HG03108 (cell line): ENCODE measurements around the gene ELP1.
"Not testable (repeated sequence)": the region's sequence is repeated elsewhere in the genome, so short reads cannot be mapped to it uniquely, and the experiment has no call there.

Experiments used
- ATAC-seq: cut with Tn5 transposase; IDR thresholded peaks from one replicate; pipeline ENCODE4 v1.9.1; 2021; ENCODE audit warnings: moderate library complexity; ENCODE audit not compliant: unreplicated experiment

The ELP1 gene

DNA sequence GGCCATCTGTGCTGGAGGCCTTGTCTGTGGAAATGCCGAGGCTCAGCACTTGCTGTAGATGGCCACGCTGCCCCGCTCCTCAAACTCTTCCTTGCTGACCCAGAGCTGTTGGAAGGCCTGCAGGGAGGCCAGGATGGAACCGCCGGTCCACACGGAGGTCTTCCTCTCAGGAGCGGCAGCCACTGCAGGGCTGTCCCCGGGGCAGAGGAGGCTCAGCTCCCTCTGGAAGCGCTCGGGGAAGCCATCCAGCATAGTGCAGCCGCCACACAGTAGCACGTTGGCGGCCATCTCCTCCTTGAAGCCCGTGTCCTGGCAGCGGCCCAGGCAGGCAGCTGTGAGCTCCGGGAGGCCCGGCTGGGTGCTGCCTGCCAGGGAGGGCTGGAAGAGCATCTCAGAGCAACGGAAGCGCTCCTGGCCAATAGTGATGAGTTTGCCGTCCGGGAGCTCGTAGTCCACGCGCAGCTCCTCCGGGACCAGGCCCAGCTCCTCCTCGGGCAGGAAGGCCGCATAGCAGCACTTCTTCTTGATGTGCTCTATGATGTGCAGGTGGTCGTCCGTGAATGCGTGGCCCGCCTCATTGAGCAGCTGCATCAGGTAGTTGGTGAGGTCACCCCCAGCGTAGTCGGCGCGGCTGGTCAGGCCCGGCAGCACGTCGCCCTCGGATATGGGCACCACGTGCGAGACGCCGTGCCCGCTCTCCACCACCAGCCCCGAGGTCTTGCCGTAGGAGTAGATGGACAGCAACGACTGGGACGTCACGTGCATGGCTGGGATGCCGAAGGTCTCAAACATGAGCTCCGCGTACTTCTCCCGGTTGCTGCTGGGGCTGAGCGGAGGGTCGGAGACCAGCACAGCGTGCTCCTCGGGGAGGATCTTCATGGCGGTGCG lies 79.0 kb downstream of the ELP1 start:
- ATAC-seq, result no peak

DNA sequence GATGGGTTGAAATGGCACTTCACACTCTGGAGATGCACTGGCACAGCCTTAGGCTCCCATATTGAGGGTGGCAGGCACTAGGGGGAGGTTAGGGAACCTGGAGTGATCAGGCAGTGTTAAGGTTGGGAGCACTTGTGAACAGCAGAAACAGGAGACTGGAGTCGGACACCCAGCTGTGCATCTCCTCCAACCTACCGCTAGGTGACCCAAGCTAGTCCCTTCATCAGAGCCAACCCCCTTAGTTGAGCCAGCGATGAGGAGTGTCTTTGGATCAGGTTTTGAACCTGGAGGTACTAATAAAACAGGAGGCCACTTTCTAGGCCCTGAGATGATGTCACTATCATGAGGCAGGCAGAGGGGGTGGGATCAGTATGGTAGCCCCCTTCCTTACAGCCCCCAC lies 79.8 kb downstream of the ELP1 start:
- no peak for ATAC-seq

- ATAC-seq, result no peak
These were observed 81.8 kb downstream of the ELP1 start for GRCh38 chr9:108852079-108852478.

- no peak for ATAC-seq
These were observed 82.8 kb downstream of the ELP1 start for GRCh38 chr9:108851138-108851537.

GRCh38 chr9:108850293-108850897 lies 83.5 kb downstream of the ELP1 start:
- ATAC-seq, result no peak

GRCh38 chr9:108848296-108848695 lies 85.6 kb downstream of the ELP1 start:
- not testable (repeated sequence) for ATAC-seq

DNA sequence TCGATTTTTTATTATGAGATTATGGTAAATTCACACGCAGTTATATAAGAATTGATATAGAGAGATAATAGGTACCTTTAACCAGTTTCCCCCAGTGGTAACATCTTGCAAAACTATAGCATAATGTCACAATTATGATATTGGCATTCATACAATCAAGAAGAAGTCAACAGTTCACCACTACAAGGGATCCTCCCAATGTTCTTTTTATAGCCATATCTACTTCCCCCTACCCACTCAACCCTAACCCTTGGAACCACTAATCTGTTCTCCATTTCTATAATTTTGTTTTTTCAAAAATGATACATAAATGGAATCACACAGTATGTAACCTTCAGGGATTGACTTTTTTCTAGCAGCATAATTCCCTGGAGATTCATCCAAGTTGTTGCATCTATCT lies 88.0 kb downstream of the ELP1 start:
- no peak for ATAC-seq

- ATAC-seq, result no peak
These were observed 88.4 kb downstream of the ELP1 start for GRCh38 chr9:108845507-108845906.

DNA sequence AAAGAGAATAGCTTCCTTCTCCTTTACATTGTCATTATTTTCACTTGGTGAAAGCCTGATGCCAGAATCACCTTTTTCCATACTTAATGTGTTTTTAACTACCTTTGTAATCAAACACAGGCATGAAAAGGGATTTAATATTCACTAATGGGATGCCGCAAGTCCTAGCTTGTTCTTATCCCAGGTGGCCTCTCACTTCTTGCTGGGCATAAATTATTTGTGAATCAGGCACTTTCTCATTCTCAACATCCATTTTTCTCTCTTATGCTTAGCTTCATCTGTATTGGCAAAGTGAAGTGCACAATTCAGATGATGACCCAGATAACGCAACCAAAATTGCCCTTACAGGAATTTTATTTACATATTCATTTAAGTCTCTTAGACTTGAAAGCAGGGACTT lies 89.1 kb downstream of the ELP1 start:
- ATAC-seq, result no peak

DNA sequence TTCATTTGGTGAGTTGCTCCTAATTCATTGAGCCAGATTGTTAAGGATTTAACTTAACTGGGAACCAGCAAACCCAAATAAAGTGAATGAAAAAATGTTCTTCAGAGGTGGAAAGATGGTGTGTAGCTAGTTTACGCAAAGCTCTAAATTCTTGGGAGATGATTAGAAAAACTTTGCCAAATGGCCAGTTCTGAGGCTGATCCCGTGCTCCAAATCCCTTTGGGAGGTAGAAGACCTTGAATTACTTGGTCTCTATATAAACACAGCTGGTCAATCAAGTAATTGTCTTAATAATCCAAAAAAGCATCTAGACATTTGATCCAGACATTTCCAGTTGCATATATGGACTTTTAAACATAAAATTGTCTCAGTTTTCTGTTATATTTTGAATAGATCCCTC lies 89.5 kb downstream of the ELP1 start:
- no peak for ATAC-seq

DNA sequence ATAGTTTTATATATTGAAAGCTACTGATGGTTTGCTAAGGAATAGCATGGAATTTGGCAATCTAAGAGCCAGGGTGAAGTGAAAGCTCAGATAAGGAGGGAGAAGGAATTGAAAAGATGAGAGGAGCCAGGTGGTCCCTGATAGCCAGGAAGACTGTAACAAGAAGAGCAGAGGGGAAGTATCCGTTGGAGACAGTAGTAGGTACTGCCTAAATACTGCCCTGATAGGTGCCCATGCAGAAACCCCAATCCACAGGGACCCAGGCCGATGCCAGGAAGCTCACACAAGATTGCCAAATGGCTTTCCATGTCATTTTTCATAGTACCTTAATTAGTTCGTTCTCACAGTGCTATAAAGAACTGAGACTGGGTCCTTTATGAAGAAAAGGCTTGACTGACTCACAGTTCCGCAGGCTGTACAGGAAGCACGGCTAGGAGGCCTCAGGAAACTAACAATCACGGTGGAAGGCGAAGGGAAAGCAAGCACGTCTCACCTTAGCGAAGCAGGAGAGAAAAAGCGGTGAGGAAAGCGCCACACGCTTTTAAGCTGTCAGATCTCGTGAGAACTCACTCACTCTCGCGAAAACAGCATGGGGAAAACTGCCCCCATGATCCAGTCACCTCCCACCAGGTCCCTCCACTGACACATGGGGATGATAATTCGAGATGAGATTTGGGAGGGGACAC lies 91.2 kb downstream of the ELP1 start:
- no peak for ATAC-seq

DNA sequence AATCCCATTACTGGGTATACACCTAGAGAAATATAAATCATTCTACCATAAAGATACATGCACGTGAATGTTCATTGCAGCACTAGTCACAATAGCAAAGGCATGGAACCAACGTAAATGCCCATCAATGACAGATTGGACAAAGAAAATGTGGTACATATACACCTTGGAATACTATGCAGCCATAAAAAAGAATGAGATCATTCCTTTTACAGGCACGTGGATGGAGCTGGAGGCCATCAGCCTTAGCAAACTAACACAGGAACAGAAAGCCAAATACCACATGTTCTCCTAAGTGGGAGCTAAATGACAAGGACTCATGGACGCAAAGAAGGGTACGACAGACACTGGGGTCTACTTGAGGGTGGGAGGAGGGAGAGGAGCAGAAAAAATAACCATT lies 94.4 kb downstream of the ELP1 start:
- not testable (repeated sequence) for ATAC-seq

DNA sequence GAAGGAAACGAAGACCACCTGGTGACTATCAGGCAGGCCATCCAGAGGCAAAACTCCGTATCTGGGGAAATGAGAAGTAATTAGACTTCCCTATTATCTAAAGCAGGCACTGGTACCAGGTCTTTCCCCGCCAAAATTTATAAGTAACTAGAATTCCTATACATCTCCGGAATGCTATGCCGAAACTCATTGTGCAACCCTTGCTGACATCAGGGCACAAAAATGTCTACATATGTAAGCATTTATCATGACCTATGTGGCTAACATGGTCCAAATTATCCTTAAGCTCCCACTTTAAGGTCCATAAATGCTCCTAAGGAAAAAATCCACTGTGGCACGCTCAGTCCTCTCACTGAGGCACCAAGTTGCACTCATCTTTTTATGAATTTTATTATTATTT lies 95.9 kb downstream of the ELP1 start:
- ATAC-seq, result no peak

- no peak for ATAC-seq
These were observed 96.4 kb downstream of the ELP1 start for GRCh38 chr9:108837530-108837929.

DNA sequence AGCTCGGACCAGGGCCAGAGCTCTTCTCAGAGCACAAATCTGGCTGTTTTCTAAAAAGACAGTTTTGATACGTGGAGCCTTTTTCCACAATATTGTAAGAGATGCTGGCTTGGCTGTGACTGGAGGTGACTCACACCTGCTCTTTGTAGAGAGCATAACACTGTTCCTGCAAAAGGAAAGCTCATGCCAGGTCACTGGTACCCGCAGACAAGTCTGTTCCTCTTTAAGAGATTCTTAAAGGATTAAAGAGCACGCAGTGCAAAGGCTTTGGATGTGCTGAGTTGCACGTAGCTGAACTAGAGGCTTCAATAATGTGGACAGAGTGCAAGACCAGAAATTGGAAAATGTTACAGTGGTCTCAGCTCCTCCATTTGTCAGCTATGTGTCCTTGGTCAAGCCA lies 97.1 kb downstream of the ELP1 start:
- no peak for ATAC-seq

DNA sequence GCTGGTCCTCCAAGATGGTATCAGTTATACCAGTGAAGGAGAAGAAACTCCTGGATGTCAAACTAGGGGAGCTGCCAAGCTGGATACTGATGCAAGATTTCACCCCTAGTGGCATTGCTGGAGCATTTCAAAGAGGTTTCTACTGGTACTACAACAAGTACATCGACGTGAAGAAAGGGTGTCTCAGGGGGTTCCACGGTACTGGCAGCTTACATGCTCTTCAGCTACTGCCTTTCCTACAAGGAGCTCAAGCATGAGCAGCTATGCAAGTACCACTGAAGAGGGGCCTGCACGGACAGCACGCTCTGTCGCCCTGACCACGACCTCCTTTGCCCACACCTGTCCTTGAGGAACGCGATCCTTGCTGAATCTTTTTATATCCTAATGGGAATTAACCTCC lies 97.6 kb downstream of the ELP1 start:
- no peak for ATAC-seq

- ATAC-seq, result no peak
These were observed 98.1 kb downstream of the ELP1 start for GRCh38 chr9:108835831-108836230.

GRCh38 chr9:108834959-108835665 lies 98.8 kb downstream of the ELP1 start:
- no peak for ATAC-seq

- no peak for ATAC-seq
These were observed 101.8 kb downstream of the ELP1 start for GRCh38 chr9:108832179-108832500.

DNA sequence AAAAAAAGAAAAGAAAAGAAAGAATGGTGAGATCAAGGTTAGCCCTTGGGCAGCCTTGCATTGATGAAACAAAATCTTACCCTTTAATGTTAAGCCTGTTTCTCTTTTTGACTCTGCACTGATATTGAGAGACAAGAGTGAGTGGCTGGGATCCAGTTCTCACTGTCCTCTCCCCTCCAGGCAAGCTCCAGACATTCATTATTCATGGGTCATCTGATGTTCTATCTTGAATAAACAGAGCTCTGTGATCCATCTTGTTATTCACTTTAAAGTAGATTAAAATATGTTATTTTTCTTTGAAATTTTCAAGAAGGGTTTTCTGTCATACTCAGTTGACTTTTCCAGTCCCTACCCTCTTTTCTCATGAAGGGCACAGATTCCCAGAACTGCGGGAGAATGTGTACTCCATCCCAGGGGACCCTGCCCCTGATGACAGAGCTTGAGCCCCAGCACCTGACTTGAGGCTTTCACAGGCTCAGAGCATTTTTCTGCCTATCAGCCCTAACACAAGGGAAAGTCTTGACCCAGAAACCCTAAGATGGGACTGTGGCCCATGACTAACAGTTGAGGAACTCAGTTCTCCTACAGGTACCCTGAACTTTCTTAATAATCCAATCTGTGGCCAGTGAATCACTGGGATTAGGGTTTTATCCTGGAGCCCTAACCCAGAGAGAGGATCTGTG lies 102.3 kb downstream of the ELP1 start:
- ATAC-seq, result no peak

DNA sequence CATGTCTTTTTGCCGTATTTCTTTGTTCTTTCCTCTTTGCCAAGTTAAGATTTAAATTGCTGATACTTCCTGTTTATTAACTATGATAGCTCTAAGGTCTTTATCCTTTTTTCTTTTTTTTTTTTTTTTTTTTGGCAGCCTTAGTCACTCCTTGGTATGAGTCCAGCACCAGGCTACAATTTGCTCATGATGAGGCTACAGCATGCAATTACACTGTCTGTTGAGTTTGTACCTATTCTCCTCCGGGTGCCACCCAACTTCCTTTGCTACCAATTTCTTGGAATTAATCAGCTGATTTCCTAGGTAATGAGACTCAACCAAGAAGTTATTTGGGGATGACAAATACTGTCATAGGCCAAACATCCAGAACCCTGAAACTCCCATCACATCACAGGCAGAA lies 103.7 kb downstream of the ELP1 start:
- ATAC-seq, result no peak
